ENCODE data around the gene LRRC26. TPM values are rescaled to one million over a fixed set of nuclear protein-coding genes. Genes with fewer than 3 reads are reported as not detected.
A peak's percentile ranks its signal among the peaks of the same experiment; 100 is the strongest.

LRRC26 gene
- total RNA-seq, 1 experiment from 2014 or later = 2.4 TPM

GRCh38 chr9:137200311-137201204 lies 30.7 kb upstream of the LRRC26 start, which contains the start of gene TPRN:
Gene TPRN (minus strand): TSS chr9:137200741. CDS start chr9:137200711, 30 bp downstream.
- POLR2A ChIA-PET = interaction anchor here (0.8 to 1.2 kb wide), 12 partner anchors 10 to 132 kb away, joined by 3 to 17 read pairs (median 4); partner anchors contain the start of genes ANAPC2, MAN1B1, RNF224 and SSNA1
- Histone ChIP-seq H2AFZ (ENCODE audit: low read depth, low read length, poor library complexity, severe bottlenecking) (no peak within 1 kb of the TSS), H3K4me2 (ENCODE audit: low read length) (peak within 1 kb of the TSS; percentile 95), H3K79me2 (ENCODE audit: insufficient read depth, low read length) (peaks cover 44% of the 10 kb centered on the region), H3K9ac (ENCODE audit: low read length) (peak within 1 kb of the TSS; percentile 77), H3K27ac (ENCODE audit: low read depth, low read length) (peak within 1 kb of the TSS; percentile 85), H3K9me2 (ENCODE audit: insufficient read depth) (no peaks in the 10 kb centered on the region), H4K20me1 (ENCODE audit: insufficient read depth) (no peaks in the 10 kb centered on the region), H3K9me3 (ENCODE audit: control insufficient read depth in 1 of 2, insufficient read depth in 1 of 2, low read depth in 1 of 2, low read length in 2 of 2) (no peaks in the 10 kb centered on the region), H3K27me3 (ENCODE audit: insufficient read depth, low read length) (no peaks in the 10 kb centered on the region), H3K4me3 (replicated peaks in 1 of 2; ENCODE audit: low read depth in 1 of 2, low read length in 2 of 2) (peak within 1 kb of the TSS; percentile 61 to 81), H3K4me1 (ENCODE audit: control insufficient read depth in 1 of 2, insufficient read depth in 2 of 2, low read length in 2 of 2) (peaks cover 32 to 54% of the 10 kb centered on the region in 2 experiments), H3K36me3 (ENCODE audit: control insufficient read depth in 1 of 2, insufficient read depth in 2 of 2, low read length in 2 of 2) (0 out of 4 replicates have a peak, but pooled peaks cover 0 to 3% of the 10 kb centered on the region in 2 experiments)
- DNase-seq (ENCODE audit: low read depth, low spot score) (peak; percentile 96), ATAC-seq (peak; percentile 93)
- no TSS peak for BruUV-seq (replicated peaks)
- intact Hi-C loops (cut with micrococcal nuclease) = loop anchor here (1.0 kb wide), 1 partner anchor 41 kb away; the partner anchor contains the start of gene TUBB4B
- RAD21 ChIA-PET (ENCODE audit: low non-redundant PET in 1 of 2, low total read pairs in 2 of 2, uncharacterized antibody in 2 of 2, unreplicated experiment in 2 of 2) = interaction anchor here in 1 of 2 experiments (1.1 kb wide), 1 partner anchor 11 kb away, joined by 4 read pairs; the partner anchor contains the start of gene SSNA1
- CTCF ChIA-PET = interaction anchor here (0.5 to 2.0 kb wide), 6 partner anchors 12 to 151 kb away, joined by 3 to 7 read pairs (median 3); partner anchors contain the start of genes CYSRT1 and RNF224
- TF ChIP-seq MAX (IDR thresholded peaks at IDR 0.05) (no peak), ZNF274 (IDR thresholded peaks at IDR 0.05; ENCODE audit: low read depth, low read length) (no peak), CBX3 (IDR thresholded peaks at IDR 0.05; ENCODE audit: low read depth) (no peak), POLR2AphosphoS5 (IDR thresholded peaks at IDR 0.05; ENCODE audit: low read depth, low read length) (peak; percentile 99), ELF1 (IDR thresholded peaks at IDR 0.05; ENCODE audit: borderline replicate concordance, low read depth) (no peak), YY1 (IDR thresholded peaks at IDR 0.05; ENCODE audit: extremely low read depth, insufficient replicate concordance, low read depth, low read length) (peak; percentile 88), ZFX (IDR thresholded peaks at IDR 0.05) (peak; percentile 71; the same call in 1 of the 2 replicates), RAD21 (IDR thresholded peaks at IDR 0.05; ENCODE audit: low read depth) (no peak), EZH2 (IDR thresholded peaks at IDR 0.05) (no peak), ZBTB33 (IDR thresholded peaks at IDR 0.05; ENCODE audit: extremely low read depth, insufficient replicate concordance, low read length) (no peak), REST (IDR thresholded peaks at IDR 0.05; ENCODE audit: low read depth) (no peak), POLR2A (IDR thresholded peaks at IDR 0.05; ENCODE audit: borderline replicate concordance, extremely low read depth, insufficient read depth, insufficient read length) (peak; percentile 95), JUND (IDR thresholded peaks at IDR 0.05) (no peak), SP1 (IDR thresholded peaks at IDR 0.05; ENCODE audit: low read depth) (no peak), TCF7L2 (IDR thresholded peaks at IDR 0.05; ENCODE audit: borderline replicate concordance, extremely low read depth, insufficient read depth, insufficient read length) (no peak), SRF (IDR thresholded peaks at IDR 0.05; ENCODE audit: low read depth) (no peak), SIN3A (IDR thresholded peaks at IDR 0.05; ENCODE audit: low read depth) (no peak), CEBPB (IDR thresholded peaks at IDR 0.05; ENCODE audit: low read depth) (no peak)

Measured in HCT116 (cell line).